Testis (tissue), 2 donors: Measurements from ENCODE around the gene ITGAD.

Experiments
- POLR2A ChIP-seq: fragments of 450-650 bp; IDR thresholded peaks from one replicate; pipeline ENCODE4 v1.6.1; 2017; ENCODE audit warnings: antibody characterized with exemption, mild to moderate bottlenecking, moderate library complexity
- TF ChIP-seq, protein P1 (sequence below), 3 experiments: fragments of 450-650 bp in 2 of 3; fragments of 200-600 bp in 1 of 3; sonication (generic) in 1 of 3; IDR thresholded peaks; one replicate each; pipeline ENCODE4 v1.5.1; 2016 to 2019; ENCODE audit warnings: antibody characterized with exemption in 3 of 3, mild to moderate bottlenecking in 2 of 3, moderate library complexity in 1 of 3

DNA sequence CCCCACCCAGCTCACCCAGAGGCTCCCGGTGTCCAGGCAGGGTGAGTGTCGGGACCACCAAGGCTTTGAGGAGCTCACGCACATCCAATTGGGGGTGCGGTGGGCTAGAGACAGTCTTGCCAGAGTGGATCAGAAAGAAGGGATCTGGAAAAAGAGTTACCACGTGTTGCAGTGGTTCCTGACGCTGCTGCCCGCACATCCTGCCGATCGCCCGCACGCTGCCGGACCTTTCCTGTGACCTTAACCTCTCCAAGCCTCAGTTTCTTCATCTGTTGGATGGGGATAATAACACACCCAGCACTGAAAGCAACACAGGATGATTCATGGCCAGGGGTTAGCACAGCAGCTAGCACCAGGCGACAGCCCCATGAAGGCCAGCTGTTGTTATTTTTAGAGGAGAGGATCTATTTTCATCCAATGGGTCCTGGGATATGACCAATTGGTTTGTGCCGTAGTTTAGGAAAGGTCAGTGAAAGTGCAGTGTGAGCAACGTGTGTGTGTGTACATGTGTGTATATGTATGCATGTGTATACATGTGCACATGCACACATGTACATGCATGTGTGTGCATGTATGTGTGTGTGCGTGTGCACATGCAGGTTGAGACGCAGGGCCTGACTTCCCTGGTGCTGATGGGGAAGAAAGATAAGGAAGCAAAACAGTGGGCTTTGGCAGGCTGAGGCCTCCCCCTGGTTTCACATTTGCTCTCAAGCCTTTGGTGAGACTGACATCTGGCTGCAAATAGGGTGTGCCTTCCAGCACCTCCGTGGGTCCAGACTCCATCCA is 35.6 kb upstream of the ITGAD start:
- TF ChIP-seq, protein P1, sequence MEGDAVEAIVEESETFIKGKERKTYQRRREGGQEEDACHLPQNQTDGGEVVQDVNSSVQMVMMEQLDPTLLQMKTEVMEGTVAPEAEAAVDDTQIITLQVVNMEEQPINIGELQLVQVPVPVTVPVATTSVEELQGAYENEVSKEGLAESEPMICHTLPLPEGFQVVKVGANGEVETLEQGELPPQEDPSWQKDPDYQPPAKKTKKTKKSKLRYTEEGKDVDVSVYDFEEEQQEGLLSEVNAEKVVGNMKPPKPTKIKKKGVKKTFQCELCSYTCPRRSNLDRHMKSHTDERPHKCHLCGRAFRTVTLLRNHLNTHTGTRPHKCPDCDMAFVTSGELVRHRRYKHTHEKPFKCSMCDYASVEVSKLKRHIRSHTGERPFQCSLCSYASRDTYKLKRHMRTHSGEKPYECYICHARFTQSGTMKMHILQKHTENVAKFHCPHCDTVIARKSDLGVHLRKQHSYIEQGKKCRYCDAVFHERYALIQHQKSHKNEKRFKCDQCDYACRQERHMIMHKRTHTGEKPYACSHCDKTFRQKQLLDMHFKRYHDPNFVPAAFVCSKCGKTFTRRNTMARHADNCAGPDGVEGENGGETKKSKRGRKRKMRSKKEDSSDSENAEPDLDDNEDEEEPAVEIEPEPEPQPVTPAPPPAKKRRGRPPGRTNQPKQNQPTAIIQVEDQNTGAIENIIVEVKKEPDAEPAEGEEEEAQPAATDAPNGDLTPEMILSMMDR (IDR thresholded peaks at IDR 0.05): no peak
- no peak for TF ChIP-seq POLR2A
